Upper lobe of left lung (tissue), 4 donors: ENCODE results near the gene MRPL34.

Source experiments
- POLR2AphosphoS5 ChIP-seq, 2 donors: sonication (generic); formaldehyde crosslinking; IDR thresholded peaks; one replicate each; pipeline ENCODE4 v1.5.1; 2017; ENCODE audit warnings: antibody characterized with exemption in 2 of 2
- TF ChIP-seq, protein P1 (sequence below), 6 experiments: fragments of 450-650 bp in 4 of 6; fragments of 200-600 bp in 2 of 6; sonication (generic) in 2 of 6; IDR thresholded peaks; one replicate each; pipeline ENCODE4 v1.5.1; 2016 to 2019; ENCODE audit warnings: antibody characterized with exemption in 6 of 6

GRCh38 chr19:17286263-17286662 is 19.4 kb upstream of the MRPL34 start:
- TF ChIP-seq, protein P1, sequence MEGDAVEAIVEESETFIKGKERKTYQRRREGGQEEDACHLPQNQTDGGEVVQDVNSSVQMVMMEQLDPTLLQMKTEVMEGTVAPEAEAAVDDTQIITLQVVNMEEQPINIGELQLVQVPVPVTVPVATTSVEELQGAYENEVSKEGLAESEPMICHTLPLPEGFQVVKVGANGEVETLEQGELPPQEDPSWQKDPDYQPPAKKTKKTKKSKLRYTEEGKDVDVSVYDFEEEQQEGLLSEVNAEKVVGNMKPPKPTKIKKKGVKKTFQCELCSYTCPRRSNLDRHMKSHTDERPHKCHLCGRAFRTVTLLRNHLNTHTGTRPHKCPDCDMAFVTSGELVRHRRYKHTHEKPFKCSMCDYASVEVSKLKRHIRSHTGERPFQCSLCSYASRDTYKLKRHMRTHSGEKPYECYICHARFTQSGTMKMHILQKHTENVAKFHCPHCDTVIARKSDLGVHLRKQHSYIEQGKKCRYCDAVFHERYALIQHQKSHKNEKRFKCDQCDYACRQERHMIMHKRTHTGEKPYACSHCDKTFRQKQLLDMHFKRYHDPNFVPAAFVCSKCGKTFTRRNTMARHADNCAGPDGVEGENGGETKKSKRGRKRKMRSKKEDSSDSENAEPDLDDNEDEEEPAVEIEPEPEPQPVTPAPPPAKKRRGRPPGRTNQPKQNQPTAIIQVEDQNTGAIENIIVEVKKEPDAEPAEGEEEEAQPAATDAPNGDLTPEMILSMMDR (IDR thresholded peaks at IDR 0.05) = no peak
- TF ChIP-seq POLR2AphosphoS5 (IDR thresholded peaks at IDR 0.05) = no peak
